Measurements from ENCODE around the gene SPTBN4.

Gene SPTBN4

DNA sequence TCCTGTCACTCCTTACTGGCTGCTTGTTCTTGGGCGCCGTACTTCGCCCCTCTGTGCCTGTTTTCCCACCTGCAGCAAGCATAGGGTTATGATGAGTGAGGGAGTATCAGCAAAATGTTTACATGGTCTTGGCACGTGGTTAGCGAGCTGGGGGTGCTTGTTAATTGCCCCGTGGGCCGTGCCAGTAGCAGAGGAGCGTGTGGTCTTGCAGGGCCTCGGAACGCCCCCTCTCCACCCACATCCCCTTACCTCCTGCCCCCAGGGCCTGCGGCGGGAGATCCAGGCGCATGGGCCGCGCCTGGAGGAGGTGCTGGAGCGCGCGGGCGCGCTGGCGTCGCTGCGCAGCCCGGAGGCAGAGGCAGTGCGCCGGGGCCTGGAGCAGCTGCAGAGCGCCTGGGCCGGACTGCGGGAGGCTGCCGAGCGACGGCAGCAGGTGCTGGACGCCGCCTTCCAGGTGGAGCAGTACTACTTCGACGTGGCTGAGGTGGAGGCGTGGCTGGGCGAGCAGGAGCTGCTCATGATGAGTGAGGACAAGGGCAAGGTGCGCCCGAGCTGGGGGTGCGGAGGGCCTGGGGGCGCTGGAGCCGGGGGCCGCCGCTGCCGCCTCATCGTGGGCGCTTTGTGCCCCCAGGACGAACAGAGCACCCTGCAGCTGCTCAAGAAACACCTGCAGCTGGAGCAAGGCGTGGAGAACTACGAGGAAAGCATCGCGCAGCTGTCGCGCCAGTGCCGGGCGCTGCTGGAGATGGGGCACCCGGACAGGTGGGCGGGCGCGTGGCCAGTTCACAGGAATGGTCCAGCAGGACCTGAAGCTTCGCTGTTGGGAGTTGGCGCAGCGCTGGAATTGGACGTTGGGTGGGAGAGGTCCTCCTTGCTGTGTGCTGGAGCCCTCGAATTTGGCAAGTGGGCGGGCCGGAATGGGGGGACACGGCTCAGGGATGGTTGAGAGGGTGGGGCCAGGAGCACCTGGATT lies 87.4 kb downstream of the SPTBN4 start:
- no peaks in the 10 kb centered on the region for H3K79me2 ChIP-seq (ENCODE audit: insufficient read depth, low read length)
- H2AFZ ChIP-seq (ENCODE audit: low read length), result no peak overlapping the region
- no peak overlapping the region for H3K27ac ChIP-seq (ENCODE audit: low read depth, low read length, poor library complexity, severe bottlenecking)
- H3K9me3 ChIP-seq (ENCODE audit: low read length), result no peaks in the 10 kb centered on the region
- H3K9me2 ChIP-seq (ENCODE audit: low read depth, low read length), result no peaks in the 10 kb centered on the region
- no peak overlapping the region for H3K9ac ChIP-seq (ENCODE audit: low read length)
- no peaks in the 10 kb centered on the region for H3K36me3 ChIP-seq (ENCODE audit: insufficient read depth, low read length)
- no peak for TF ChIP-seq EZH2 (IDR thresholded peaks at IDR 0.05; ENCODE audit: borderline replicate concordance, low read length)
- TF ChIP-seq, protein P1, sequence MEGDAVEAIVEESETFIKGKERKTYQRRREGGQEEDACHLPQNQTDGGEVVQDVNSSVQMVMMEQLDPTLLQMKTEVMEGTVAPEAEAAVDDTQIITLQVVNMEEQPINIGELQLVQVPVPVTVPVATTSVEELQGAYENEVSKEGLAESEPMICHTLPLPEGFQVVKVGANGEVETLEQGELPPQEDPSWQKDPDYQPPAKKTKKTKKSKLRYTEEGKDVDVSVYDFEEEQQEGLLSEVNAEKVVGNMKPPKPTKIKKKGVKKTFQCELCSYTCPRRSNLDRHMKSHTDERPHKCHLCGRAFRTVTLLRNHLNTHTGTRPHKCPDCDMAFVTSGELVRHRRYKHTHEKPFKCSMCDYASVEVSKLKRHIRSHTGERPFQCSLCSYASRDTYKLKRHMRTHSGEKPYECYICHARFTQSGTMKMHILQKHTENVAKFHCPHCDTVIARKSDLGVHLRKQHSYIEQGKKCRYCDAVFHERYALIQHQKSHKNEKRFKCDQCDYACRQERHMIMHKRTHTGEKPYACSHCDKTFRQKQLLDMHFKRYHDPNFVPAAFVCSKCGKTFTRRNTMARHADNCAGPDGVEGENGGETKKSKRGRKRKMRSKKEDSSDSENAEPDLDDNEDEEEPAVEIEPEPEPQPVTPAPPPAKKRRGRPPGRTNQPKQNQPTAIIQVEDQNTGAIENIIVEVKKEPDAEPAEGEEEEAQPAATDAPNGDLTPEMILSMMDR (IDR thresholded peaks at IDR 0.05; ENCODE audit: low read length), result no peak
- H3K27me3 ChIP-seq (ENCODE audit: insufficient read depth, low read length), result 0 out of 2 replicates have a peak, but pooled peaks cover 4% of the 10 kb centered on the region
- no peak overlapping the region for H3K4me3 ChIP-seq (ENCODE audit: low read depth, low read length, poor library complexity, severe bottlenecking)
- peaks cover 3% of the 10 kb centered on the region for H3K4me1 ChIP-seq (ENCODE audit: insufficient read depth, low read length, severe bottlenecking)
- H4K20me1 ChIP-seq (ENCODE audit: insufficient read depth, low read length), result no peaks in the 10 kb centered on the region
- no peak overlapping the region for H3K4me2 ChIP-seq (ENCODE audit: low read length)
- H3F3A ChIP-seq (ENCODE audit: insufficient read depth, low read length), result no peaks in the 10 kb centered on the region

DNA sequence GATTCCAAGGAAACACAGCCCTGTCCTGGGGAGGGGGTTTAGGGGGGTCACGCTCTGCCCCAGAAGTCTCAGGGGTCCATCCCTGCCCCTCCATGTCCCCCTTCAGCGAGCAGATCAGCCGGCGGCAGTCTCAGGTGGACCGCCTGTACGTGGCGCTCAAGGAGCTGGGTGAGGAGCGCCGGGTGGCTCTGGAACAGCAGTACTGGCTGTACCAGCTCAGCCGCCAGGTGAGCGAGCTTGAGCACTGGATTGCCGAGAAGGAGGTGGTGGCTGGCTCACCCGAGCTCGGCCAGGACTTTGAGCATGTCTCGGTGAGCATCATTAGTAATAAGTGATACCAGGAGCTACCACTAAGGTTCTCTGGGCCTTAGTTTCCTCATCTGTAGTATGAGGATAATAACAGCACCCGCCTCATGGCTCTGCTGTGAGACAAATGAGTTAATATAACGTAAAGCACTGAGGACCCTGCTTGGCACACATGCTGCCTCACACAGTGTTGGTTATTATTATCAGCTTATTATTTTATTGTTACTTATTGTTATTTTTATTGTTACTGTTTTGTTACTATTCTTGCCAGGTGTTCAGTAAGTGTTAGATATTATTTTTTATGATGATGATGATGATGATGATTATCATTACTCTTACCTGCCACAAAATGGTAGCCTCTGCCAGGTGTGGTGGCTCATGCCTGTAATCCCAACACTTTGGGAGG lies 89.3 kb downstream of the SPTBN4 start:
- no peak overlapping the region for H3K4me2 ChIP-seq (ENCODE audit: low read length)
- no peaks in the 10 kb centered on the region for H3K79me2 ChIP-seq (ENCODE audit: insufficient read depth, low read length)
- H3K9me3 ChIP-seq (ENCODE audit: low read length), result no peaks in the 10 kb centered on the region
- no peak overlapping the region for H3K4me3 ChIP-seq (ENCODE audit: low read depth, low read length, poor library complexity, severe bottlenecking)
- no peak for TF ChIP-seq EZH2 (IDR thresholded peaks at IDR 0.05; ENCODE audit: borderline replicate concordance, low read length)
- TF ChIP-seq, protein P1 (IDR thresholded peaks at IDR 0.05; ENCODE audit: low read length), result no peak
- H3K9ac ChIP-seq (ENCODE audit: low read length), result no peak overlapping the region
- no peak overlapping the region for H2AFZ ChIP-seq (ENCODE audit: low read length)
- 0 out of 2 replicates have a peak, but pooled peaks cover 4% of the 10 kb centered on the region for H3K27me3 ChIP-seq (ENCODE audit: insufficient read depth, low read length)
- H3K36me3 ChIP-seq (ENCODE audit: insufficient read depth, low read length), result no peaks in the 10 kb centered on the region
- no peak overlapping the region for H3K27ac ChIP-seq (ENCODE audit: low read depth, low read length, poor library complexity, severe bottlenecking)
- H3K4me1 ChIP-seq (ENCODE audit: insufficient read depth, low read length, severe bottlenecking), result no peaks in the 10 kb centered on the region
- no peaks in the 10 kb centered on the region for H4K20me1 ChIP-seq (ENCODE audit: insufficient read depth, low read length)
- no peaks in the 10 kb centered on the region for H3K9me2 ChIP-seq (ENCODE audit: low read depth, low read length)
- H3F3A ChIP-seq (ENCODE audit: insufficient read depth, low read length), result no peaks in the 10 kb centered on the region

DNA sequence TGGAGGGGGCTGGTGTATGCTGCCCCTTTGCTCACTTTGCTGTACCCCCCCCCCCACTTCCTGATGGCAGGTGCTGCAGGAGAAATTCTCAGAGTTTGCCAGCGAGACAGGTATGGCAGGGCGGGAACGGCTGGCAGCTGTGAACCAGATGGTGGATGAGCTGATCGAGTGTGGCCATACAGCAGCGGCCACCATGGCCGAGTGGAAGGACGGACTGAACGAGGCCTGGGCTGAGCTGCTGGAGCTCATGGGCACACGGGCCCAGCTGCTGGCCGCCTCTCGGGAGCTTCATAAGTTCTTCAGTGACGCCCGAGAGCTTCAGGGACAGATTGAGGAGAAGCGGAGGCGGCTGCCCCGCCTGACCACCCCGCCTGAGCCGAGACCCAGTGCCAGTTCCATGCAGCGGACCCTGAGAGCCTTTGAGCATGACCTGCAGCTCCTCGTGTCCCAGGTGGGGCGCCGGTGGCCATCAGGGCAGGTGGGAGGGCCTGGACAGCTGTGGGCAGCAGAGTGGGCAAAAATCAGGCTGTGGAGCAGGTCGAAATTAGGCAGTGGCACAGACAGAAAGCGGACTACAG lies 90.2 kb downstream of the SPTBN4 start:
- H3K36me3 ChIP-seq (ENCODE audit: insufficient read depth, low read length), result no peaks in the 10 kb centered on the region
- H3K4me2 ChIP-seq (ENCODE audit: low read length), result no peak overlapping the region
- H3K9me2 ChIP-seq (ENCODE audit: low read depth, low read length), result no peaks in the 10 kb centered on the region
- no peaks in the 10 kb centered on the region for H3K4me1 ChIP-seq (ENCODE audit: insufficient read depth, low read length, severe bottlenecking)
- H3K9ac ChIP-seq (ENCODE audit: low read length), result no peak overlapping the region
- no peak overlapping the region for H2AFZ ChIP-seq (ENCODE audit: low read length)
- H3F3A ChIP-seq (ENCODE audit: insufficient read depth, low read length), result no peaks in the 10 kb centered on the region
- 0 out of 2 replicates have a peak, but pooled peaks cover 4% of the 10 kb centered on the region for H3K27me3 ChIP-seq (ENCODE audit: insufficient read depth, low read length)
- H4K20me1 ChIP-seq (ENCODE audit: insufficient read depth, low read length), result no peaks in the 10 kb centered on the region
- no peaks in the 10 kb centered on the region for H3K79me2 ChIP-seq (ENCODE audit: insufficient read depth, low read length)
- no peak overlapping the region for H3K27ac ChIP-seq (ENCODE audit: low read depth, low read length, poor library complexity, severe bottlenecking)
- H3K4me3 ChIP-seq (ENCODE audit: low read depth, low read length, poor library complexity, severe bottlenecking), result no peak overlapping the region
- TF ChIP-seq, protein P1 (IDR thresholded peaks at IDR 0.05; ENCODE audit: low read length), result no peak
- no peak for TF ChIP-seq EZH2 (IDR thresholded peaks at IDR 0.05; ENCODE audit: borderline replicate concordance, low read length)
- H3K9me3 ChIP-seq (ENCODE audit: low read length), result no peaks in the 10 kb centered on the region

Measured in OCI-LY1 (cell line).